Type B pancreatic cell (in vitro differentiated cells): ENCODE measurements around the gene USP48. TPM values are rescaled to one million over a fixed set of nuclear protein-coding genes. Genes with fewer than 3 reads are reported as not detected.
"Not testable (repeated sequence)": the region's sequence is repeated elsewhere in the genome, so short reads cannot be mapped to it uniquely, and the experiment has no call there.

Source experiments
- DNase-seq: peaks from one replicate; pipeline ENCODE4 v3.0.0; 2021; ENCODE audit warnings: mixed read lengths; ENCODE audit not compliant: unreplicated experiment; ENCODE audit errors: extremely low spot score
- H3K27ac Mint-ChIP-seq: 2 replicates; pipeline ENCODE4 v1.8.0; 2021; ENCODE audit warnings: mild to moderate bottlenecking, mixed read lengths
- H3K27me3 Mint-ChIP-seq: 2 replicates; pipeline ENCODE4 v1.8.0; 2021; ENCODE audit warnings: mixed read lengths
- H3K36me3 Mint-ChIP-seq: 2 replicates; pipeline ENCODE4 v1.8.0; 2021; ENCODE audit warnings: mixed read lengths
- H3K4me1 Mint-ChIP-seq: one replicate; pipeline ENCODE4 v1.8.0; 2021; ENCODE audit warnings: mixed read lengths; ENCODE audit not compliant: unreplicated experiment
- H3K4me3 Mint-ChIP-seq: 2 replicates; pipeline ENCODE4 v1.8.0; 2021; ENCODE audit warnings: mild to moderate bottlenecking, mixed read lengths
- H3K9me3 Mint-ChIP-seq: 2 replicates; pipeline ENCODE4 v1.8.0; 2021; ENCODE audit warnings: mixed read lengths
- total RNA-seq: library from RNA; stranded (reverse); gene quantifications from 2 replicates; pipeline ENCODE4 v1.2.1, GENCODE V29; 2021; ENCODE audit warnings: low replicate concordance
- TF ChIP-seq, protein P1 (sequence below): fragments of 200-600 bp; sonication (generic); conservative IDR thresholded peaks from 2 replicates; pipeline ENCODE4 v1.5.0; 2021; ENCODE audit warnings: antibody characterized with exemption, mild to moderate bottlenecking

Gene USP48
- total RNA-seq, 1 donor from 2014 or later = 66.7 TPM

DNA sequence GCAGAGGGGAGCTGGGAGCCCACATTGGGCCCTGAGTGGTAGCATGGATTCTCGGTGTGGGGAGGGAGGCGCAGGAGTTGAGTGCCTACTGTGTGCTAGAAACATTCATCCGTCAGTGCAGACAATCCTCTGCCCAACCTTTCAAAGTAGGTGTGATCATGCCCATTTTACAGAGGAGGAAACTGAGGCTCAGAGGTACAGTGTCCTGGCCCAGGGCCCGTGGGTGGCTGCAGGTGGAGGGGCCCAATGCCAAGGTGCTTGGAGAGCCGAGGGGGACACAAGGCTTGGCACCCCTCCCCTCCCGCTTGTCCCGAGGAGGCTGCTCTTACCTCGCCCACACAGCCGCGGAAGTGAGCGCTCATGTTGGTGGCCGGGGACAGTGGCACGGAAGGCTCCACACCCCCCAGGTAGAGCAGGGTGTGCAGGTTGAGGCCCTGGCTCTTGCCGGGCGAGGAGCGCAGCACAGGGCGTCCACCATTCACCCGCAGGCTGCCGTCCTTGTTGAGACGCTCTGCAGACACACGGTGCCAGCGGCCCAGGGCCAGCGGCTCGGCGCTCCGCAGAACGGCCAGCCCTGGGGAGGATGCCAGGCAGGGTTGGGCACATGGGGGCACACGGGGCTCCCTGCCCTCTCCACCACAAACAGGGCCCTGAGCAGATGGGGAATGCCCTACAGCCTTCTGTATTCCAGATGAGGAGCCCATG lies 45.7 kb upstream of the USP48 start:
- no peak for DNase-seq
- no peak overlapping the region for H3K27ac Mint-ChIP-seq
- TF ChIP-seq, protein P1, sequence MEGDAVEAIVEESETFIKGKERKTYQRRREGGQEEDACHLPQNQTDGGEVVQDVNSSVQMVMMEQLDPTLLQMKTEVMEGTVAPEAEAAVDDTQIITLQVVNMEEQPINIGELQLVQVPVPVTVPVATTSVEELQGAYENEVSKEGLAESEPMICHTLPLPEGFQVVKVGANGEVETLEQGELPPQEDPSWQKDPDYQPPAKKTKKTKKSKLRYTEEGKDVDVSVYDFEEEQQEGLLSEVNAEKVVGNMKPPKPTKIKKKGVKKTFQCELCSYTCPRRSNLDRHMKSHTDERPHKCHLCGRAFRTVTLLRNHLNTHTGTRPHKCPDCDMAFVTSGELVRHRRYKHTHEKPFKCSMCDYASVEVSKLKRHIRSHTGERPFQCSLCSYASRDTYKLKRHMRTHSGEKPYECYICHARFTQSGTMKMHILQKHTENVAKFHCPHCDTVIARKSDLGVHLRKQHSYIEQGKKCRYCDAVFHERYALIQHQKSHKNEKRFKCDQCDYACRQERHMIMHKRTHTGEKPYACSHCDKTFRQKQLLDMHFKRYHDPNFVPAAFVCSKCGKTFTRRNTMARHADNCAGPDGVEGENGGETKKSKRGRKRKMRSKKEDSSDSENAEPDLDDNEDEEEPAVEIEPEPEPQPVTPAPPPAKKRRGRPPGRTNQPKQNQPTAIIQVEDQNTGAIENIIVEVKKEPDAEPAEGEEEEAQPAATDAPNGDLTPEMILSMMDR = no peak
- H3K4me3 Mint-ChIP-seq = no peak overlapping the region
- no peaks in the 10 kb centered on the region for H3K4me1 Mint-ChIP-seq
- no peaks in the 10 kb centered on the region for H3K9me3 Mint-ChIP-seq
- H3K36me3 Mint-ChIP-seq = peaks cover 16% of the 10 kb centered on the region
- no peaks in the 10 kb centered on the region for H3K27me3 Mint-ChIP-seq

DNA sequence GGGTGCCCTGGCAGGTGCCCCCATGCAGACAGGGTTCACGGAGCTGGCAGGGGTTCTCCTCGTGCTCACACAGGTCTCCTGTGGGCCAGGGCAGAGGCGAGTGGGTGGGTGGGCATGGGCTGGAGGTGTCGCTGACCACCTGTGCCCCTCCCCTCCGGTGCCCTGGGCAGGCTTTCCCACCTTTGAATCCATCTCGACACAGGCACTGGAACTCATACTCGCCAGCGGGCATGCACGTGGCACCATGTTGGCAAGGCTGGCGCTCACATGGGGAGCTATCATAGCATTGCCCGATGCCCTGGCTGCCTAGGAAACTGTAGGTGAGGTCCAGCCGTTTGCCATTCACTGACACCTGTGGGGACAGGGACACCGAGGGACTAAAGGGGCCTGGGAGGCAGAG lies 45.1 kb upstream of the USP48 start:
- no peak overlapping the region for H3K27ac Mint-ChIP-seq
- H3K4me1 Mint-ChIP-seq = no peaks in the 10 kb centered on the region
- H3K4me3 Mint-ChIP-seq = no peak overlapping the region
- no peaks in the 10 kb centered on the region for H3K27me3 Mint-ChIP-seq
- no peak for DNase-seq
- TF ChIP-seq, protein P1 = no peak
- no peaks in the 10 kb centered on the region for H3K9me3 Mint-ChIP-seq
- peaks cover 14% of the 10 kb centered on the region for H3K36me3 Mint-ChIP-seq

DNA sequence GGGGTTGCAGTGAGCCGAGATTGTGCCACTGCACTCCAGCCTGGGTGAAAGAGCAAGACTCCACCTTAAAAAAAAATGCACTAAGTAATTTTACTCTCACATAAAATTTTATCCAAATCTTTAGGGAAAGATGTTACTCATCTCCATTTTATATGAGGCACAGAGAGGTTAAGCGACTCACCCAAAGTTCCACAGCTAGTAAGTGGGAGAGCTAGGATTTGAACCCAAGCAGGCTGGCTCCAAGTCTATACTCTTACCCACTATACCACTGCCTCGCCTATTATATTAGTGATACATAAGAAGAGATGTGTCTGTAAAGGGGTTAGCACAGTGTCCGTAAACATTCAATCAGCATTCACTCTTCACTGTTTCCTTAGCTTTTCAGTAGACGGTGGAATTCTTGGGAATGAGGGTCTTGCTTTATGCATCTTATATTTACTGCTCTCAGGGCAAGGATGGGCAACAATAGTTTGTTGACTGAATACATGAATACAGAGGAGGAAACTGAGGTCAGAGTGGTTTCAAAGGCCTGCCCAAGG lies 44.3 kb upstream of the USP48 start:
- TF ChIP-seq, protein P1 = no peak
- no peak overlapping the region for H3K27ac Mint-ChIP-seq
- no peak overlapping the region for H3K4me3 Mint-ChIP-seq
- peaks cover 10% of the 10 kb centered on the region for H3K36me3 Mint-ChIP-seq
- no peak for DNase-seq
- no peaks in the 10 kb centered on the region for H3K9me3 Mint-ChIP-seq
- H3K4me1 Mint-ChIP-seq = no peaks in the 10 kb centered on the region
- H3K27me3 Mint-ChIP-seq = no peaks in the 10 kb centered on the region

GRCh38 chr1:21826694-21827093 lies 43.7 kb upstream of the USP48 start:
- H3K4me3 Mint-ChIP-seq, H3K27ac Mint-ChIP-seq, H3K4me1 Mint-ChIP-seq, H3K27me3 Mint-ChIP-seq, DNase-seq, H3K9me3 Mint-ChIP-seq, H3K36me3 Mint-ChIP-seq: not testable (repeated sequence)

GRCh38 chr1:21825393-21825792 lies 42.4 kb upstream of the USP48 start:
- Mint-ChIP-seq H3K27me3 (no peaks in the 10 kb centered on the region), H3K9me3 (no peaks in the 10 kb centered on the region), H3K4me1 (no peaks in the 10 kb centered on the region), H3K27ac (no peak overlapping the region), H3K4me3 (no peak overlapping the region), H3K36me3 (peaks cover 5% of the 10 kb centered on the region)
- DNase-seq = no peak
- TF ChIP-seq, protein P1 = no peak

DNA sequence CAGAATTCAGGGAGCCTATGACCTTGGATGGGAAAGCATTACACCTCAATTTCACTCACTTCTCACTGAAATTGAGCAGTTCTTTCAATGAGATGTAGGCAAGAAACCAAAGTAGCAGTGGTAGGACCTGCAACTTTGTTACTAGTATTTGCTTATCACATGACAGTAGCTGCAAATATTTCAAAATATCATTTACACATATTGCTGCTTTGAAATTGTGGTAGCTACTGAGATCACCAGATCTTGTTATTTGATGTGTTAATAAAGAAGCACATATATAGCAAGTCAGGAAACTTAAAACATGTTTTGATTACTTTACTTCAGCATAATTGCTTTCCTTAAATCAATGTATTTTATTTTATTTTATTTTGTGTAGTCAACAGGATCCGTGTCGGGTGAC lies 42.0 kb upstream of the USP48 start:
- no peak for DNase-seq
- no peaks in the 10 kb centered on the region for H3K9me3 Mint-ChIP-seq
- TF ChIP-seq, protein P1 = no peak
- no peak overlapping the region for H3K27ac Mint-ChIP-seq
- no peaks in the 10 kb centered on the region for H3K4me1 Mint-ChIP-seq
- H3K27me3 Mint-ChIP-seq = no peaks in the 10 kb centered on the region
- H3K36me3 Mint-ChIP-seq = peaks cover 5% of the 10 kb centered on the region
- no peak overlapping the region for H3K4me3 Mint-ChIP-seq
